HG02571 (cell line): ENCODE data around the gene H6PD.

Source experiments
- ATAC-seq: cut with Tn5 transposase; IDR thresholded peaks from one replicate; pipeline ENCODE4 v1.9.1; 2021; ENCODE audit warnings: mild to moderate bottlenecking, moderate library complexity; ENCODE audit not compliant: unreplicated experiment

H6PD gene

DNA sequence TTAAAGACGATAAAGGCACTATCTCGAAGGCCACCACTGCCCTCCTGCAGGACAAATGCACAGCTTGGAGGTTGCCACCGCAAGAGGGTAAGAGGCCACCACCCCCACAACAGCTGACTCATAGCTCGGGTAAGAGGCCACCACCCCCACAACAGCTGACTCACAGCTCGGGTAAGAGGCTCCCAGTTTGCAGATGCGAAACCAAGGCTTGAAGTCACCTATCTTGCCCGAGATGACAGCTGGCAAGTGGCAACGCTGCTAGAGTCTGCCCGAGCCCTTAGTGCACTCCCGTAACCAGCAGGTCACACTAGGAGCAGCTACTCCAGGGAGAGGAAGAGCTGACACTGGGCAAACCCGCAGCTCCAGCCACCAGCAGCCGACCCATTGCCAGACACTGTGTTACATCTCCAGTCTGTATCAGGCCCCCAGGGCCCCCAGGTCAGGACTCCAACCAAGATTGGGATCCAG lies 41.0 kb downstream of the H6PD start:
- peak; percentile 88 for ATAC-seq

GRCh38 chr1:9278116-9278515 lies 43.5 kb downstream of the H6PD start:
- no peak for ATAC-seq

DNA sequence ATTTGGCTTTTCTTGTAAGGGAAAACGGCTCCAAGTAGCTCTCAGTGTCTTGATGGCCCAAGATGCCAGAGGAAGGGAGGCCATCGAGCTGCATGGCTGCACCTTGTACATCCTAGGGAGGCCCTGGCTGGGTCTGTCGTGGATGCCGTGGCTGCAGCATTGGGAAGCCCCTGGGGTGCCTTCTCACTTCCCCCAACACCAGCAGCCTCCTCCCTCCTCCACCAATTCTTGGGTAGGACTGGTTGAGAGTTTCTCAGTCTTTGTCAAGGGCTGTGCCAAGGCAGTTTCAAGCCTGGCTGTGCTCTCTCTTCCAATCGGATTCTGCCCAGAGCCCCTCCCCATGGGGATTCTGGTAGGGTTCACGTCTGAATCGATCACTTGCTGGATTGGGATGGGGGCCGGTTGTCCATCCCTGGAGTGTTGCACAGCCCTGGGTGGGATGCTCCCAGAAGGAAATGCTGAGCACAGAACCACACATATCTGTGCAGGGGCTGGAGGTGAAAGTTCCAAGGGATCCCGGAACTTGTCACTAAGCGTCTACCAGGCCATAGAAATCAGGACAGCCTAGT lies 44.1 kb downstream of the H6PD start:
- no peak for ATAC-seq

DNA sequence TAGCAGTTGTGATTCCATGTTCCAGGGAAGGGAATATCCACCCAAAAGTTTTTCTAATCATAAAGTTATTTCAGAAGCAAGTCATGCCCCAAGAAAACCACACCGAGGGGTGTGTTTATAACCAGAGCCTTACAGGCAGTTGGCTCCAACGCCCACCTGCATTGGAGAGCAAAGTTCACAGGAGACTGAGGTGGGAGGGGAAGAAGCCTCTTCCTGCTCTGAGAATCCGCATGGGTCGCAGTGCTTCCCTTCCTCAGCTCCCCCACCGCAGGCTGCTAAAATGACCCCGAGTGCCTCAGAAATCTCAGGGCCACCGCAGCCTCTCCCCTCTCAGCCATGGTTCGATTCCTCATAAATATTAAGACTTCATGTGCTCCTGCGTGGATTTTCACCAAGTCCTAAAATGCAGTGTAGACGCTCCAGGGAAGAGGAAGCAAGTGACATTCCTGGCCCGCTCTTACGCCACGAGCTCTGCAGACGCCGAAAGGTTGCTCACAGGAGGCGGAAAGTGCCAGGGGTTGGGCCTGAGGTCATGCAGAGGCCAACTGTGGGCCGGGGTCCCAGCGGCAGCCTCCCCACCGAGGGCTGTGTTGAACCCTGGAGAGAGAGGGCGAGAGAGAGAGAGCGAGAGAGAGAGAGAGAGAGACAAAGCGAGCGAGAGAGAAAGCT lies 44.7 kb downstream of the H6PD start:
- ATAC-seq = no peak

- no peak for ATAC-seq
These were observed 45.7 kb downstream of the H6PD start for GRCh38 chr1:9280015-9280860.

- no peak for ATAC-seq
These were observed 46.7 kb downstream of the H6PD start for GRCh38 chr1:9281071-9281827.

DNA sequence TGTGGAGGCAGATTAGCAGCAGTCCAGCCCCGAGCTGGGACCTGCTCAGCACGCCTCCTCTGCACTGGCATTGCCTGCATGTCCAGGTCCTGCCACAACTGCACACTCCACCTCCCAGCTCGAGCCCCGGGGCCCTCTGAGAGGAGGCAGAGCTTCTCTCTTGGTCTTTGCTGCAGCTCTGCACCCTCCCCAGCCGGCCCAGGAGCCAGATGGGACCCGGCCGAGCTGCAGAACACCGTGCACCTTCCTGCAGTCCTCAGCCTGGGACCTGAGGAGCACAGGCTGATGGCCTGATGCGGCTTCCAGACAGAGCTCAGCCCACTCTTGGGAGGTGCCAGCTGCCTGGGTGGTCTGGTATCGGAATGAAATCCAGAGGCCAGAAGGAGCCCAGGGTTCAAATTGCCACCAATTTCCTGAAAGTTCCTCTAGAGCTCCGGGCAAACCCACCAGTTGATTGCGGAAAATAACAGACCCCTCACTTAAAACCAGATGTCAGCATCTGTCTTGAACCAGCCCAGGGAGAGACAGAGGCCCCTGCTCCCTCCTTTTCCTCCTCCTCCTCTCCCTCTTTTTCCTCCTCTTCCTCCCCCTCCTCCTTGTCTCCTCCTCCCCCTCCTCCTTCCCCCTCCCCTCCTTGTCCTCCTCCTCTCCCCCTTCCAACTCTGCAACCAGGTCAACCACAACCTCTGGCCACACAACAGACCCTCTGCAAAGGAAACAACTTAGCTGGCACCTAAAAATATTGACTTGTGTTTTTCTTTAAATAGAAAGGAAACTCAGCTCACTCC lies 47.5 kb downstream of the H6PD start:
- no peak for ATAC-seq

- no peak for ATAC-seq
These were observed 48.1 kb downstream of the H6PD start for GRCh38 chr1:9282696-9282955.

- ATAC-seq = no peak
These were observed 49.5 kb downstream of the H6PD start for GRCh38 chr1:9284061-9284460.

DNA sequence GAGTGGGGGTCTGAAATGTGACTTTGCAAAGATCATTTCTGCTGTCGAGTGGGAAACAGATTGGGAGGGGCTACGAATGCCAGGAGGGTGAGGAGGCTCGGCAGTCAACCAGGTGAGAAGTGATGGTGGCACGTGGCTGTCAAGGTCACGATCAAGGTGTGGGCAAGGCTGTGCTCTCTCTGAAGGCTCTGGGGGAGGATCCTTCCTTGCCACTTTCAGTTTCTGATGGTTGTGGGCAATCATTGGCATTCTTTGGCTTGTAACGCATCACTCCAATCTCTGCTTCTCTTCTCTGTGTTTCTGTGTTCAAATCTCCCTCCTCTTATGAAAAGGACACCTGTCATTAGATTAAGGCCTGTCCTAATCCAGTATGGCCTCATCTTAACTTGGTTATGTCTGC lies 52.0 kb downstream of the H6PD start:
- no peak for ATAC-seq

- no peak for ATAC-seq
These were observed 54.5 kb downstream of the H6PD start for GRCh38 chr1:9289090-9289534.

DNA sequence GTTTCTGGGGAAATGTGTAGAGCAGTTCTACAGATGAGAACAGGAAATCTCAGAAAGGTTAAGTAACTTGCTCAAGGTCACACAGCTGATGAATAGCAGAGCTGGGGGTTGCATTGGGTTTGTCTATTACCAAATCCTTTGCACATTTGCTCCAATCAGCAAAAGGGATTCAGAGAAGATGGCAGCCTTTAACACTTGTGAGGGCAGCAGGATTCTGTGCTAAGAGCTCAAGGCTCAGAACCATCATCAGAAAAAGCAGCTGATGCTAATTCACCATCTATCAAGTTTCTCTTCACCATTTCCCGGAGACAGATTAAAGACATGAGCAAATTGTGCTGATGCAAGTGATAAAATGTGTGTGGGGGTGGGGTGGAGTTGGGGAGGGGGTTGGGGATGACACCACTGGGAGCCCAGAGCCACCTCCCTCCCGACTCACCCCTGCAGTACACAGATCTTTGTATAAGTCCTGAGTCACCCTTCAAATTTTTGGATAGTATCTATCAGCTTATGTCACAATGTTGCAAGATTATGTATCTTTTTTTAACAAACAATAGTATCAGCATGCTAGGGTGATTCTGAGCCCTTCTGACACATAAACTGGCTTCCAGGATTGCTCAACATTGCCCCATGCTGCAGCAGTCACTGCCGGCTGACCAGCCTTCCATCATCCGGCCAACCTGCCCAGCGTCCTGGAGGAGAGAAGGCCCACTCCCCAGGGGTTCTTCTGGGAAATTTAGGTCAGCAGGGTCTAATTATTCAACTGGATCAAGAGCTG lies 55.3 kb downstream of the H6PD start:
- no peak for ATAC-seq

- no peak for ATAC-seq
These were observed 57.4 kb downstream of the H6PD start for GRCh38 chr1:9291914-9292360.

DNA sequence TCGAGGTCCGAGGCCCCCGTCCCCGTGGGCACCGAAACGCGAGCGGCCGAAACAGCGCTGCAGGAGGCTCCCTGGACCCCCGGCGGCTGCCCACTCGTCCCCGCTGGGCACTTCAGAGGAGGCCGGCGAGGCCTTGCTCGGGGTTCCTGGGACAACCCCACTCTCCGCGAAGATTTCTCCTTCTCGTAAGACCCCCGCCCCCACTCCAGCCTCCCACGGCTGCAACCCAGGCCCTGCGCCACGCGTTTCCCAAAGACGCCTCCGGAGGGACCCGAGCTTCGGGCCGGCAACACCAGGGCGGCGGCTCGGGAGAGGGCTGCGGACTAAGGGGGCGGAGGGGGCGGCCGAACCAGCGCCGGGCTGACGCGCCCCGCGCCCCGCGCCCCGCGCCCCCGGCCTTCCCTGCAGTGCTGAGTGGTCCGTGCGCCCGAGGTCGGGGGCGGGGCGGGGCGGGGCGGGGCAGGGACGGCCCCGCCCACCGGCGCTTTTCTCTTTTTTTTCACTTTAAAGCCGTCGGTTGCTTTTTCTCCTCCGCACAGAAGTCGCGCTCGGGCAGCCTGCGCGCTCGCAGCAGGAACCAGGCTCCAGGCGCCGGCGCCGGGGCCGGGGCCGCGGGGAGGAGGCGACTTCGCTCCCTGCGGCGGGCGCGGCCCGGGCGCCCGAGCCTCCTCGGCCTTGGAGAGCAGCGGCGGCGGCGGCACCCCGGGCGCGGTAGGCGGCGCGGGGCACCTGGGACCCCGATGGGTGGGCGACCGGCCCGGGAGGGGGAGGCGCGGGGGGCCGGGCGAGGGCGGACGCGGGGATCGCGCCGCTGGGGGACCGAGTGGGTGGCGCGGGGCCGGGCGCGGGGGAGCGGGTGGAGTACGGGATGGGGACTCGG lies 58.0 kb downstream of the H6PD start, which contains the start of gene SPSB1:
SPSB1 (plus strand) TSS at position 534 of the 880 bp plus-strand sequence. CDS start 62,998 bp downstream, outside the sequence.
- ATAC-seq = no peak

GRCh38 chr1:9293241-9293532 lies 58.6 kb downstream of the H6PD start:
- no peak for ATAC-seq

DNA sequence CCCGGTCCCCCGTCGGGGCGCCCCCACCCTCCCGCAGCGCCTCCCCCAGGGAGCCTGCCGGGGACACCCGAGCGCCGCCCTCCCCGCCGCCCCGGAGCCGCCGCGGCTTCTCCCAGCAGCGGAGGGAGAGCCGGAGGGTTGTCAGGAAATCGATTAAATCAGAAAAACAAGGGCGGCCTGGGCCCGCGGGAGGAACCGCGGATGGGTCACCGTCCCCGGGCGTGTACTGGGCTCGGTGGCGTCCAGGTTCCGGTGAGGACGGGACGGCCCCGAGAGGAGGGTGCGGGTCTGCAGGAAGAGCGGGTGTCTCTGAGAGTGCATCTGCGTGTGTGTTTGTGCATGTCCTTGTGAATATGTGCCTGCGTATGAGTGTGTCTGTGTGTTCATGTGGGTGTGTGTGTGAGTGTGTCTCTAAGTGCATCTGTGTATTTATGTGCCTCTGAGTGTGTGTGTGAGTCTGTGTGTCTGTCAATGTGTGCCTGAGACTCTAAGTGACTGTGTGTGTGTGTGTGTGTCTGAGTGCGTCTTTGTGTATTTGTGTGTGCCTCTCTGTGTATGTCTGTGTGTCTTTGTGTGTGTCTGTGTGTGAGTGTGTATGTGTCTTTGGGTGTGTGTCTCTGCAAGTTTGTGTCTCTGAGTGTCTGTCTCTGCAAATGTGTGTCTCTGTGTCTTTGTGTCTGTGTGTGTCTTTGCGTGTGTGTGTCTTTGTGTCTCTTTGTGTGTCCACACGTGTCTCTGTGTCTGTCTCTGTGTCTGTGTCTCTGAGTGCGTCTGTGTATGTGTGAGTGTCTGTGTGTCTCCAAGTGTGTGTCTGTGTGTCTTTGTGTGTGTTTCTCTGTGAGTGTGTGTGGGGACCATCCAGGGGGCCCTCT lies 59.2 kb downstream of the H6PD start:
- ATAC-seq = no peak

- ATAC-seq = no peak
These were observed 59.8 kb downstream of the H6PD start for GRCh38 chr1:9294405-9294773.
